Measurements from ENCODE around the gene SGCE. TPM values are rescaled to one million over a fixed set of nuclear protein-coding genes. Genes with fewer than 3 reads are reported as not detected.

The SGCE gene
- total RNA-seq, 1 donor from 2014 or later: 51.3 TPM

- no peaks in the 10 kb centered on the region for H3K9me3 Mint-ChIP-seq
- H3K4me1 Mint-ChIP-seq: peaks cover 49% of the 10 kb centered on the region
- no peaks in the 10 kb centered on the region for H3K36me3 Mint-ChIP-seq
- no peaks in the 10 kb centered on the region for H3K27me3 Mint-ChIP-seq (ENCODE audit: low read depth)
- no peak for DNase-seq (ENCODE audit: low spot score in 2 of 2, unreplicated experiment in 2 of 2)
- H3K27ac Mint-ChIP-seq: peak overlapping the region; percentile 54
- H3K4me3 Mint-ChIP-seq: no peak overlapping the region
- no peak for TF ChIP-seq CTCF (IDR thresholded peaks at IDR 0.05; ENCODE audit: unreplicated experiment)
Measured at GRCh38 chr7:94650147-94651051, 5.5 kb downstream of the SGCE start.

- Mint-ChIP-seq H3K4me1 (peaks cover 50% of the 10 kb centered on the region), H3K4me3 (no peak overlapping the region), H3K27ac (peak overlapping the region; percentile 70), H3K27me3 (ENCODE audit: low read depth) (no peaks in the 10 kb centered on the region), H3K9me3 (no peaks in the 10 kb centered on the region), H3K36me3 (no peaks in the 10 kb centered on the region)
- TF ChIP-seq CTCF (IDR thresholded peaks at IDR 0.05; ENCODE audit: unreplicated experiment): no peak
- DNase-seq (ENCODE audit: low spot score in 2 of 2, unreplicated experiment in 2 of 2): no peak
Measured at GRCh38 chr7:94649450-94649849, 6.5 kb downstream of the SGCE start.

GRCh38 chr7:94648731-94649130 is 7.2 kb downstream of the SGCE start:
- peaks cover 54% of the 10 kb centered on the region for H3K4me1 Mint-ChIP-seq
- H3K27ac Mint-ChIP-seq: peak overlapping the region; percentile 28
- DNase-seq (ENCODE audit: low spot score in 2 of 2, unreplicated experiment in 2 of 2): no peak
- no peaks in the 10 kb centered on the region for H3K36me3 Mint-ChIP-seq
- H3K4me3 Mint-ChIP-seq: peak overlapping the region; percentile 4
- H3K27me3 Mint-ChIP-seq (ENCODE audit: low read depth): no peaks in the 10 kb centered on the region
- TF ChIP-seq CTCF (IDR thresholded peaks at IDR 0.05; ENCODE audit: unreplicated experiment): no peak
- H3K9me3 Mint-ChIP-seq: no peaks in the 10 kb centered on the region

GRCh38 chr7:94647295-94647694 is 8.6 kb downstream of the SGCE start:
- no peak for DNase-seq (ENCODE audit: low spot score in 2 of 2, unreplicated experiment in 2 of 2)
- Mint-ChIP-seq H3K27ac (no peak overlapping the region), H3K9me3 (no peaks in the 10 kb centered on the region), H3K36me3 (no peaks in the 10 kb centered on the region), H3K27me3 (ENCODE audit: low read depth) (no peaks in the 10 kb centered on the region), H3K4me3 (no peak overlapping the region), H3K4me1 (peaks cover 58% of the 10 kb centered on the region)
- no peak for TF ChIP-seq CTCF (IDR thresholded peaks at IDR 0.05; ENCODE audit: unreplicated experiment)

GRCh38 chr7:94643771-94644545 is 12.0 kb downstream of the SGCE start:
- H3K4me3 Mint-ChIP-seq: no peak overlapping the region

More at GRCh38 chr7:94643771-94644545, 12.0 kb downstream of the SGCE start:
- Mint-ChIP-seq H3K4me1 (peaks cover 28% of the 10 kb centered on the region), H3K36me3 (peaks cover 3% of the 10 kb centered on the region), H3K27ac (peak overlapping the region; percentile 52), H3K27me3 (ENCODE audit: low read depth) (no peaks in the 10 kb centered on the region), H3K9me3 (no peaks in the 10 kb centered on the region)
- no peak for DNase-seq (ENCODE audit: low spot score in 2 of 2, unreplicated experiment in 2 of 2)
- TF ChIP-seq CTCF (IDR thresholded peaks at IDR 0.05; ENCODE audit: unreplicated experiment): no peak

All from mesothelial cell of epicardium (in vitro differentiated cells).